GM10266 (cell line): ENCODE data around the gene ELFN1.

Experiments
- DNase-seq: peaks from one replicate; pipeline ENCODE4 v3.0.0; 2012; ENCODE audit errors: extremely low spot score
- TF ChIP-seq, protein P1 (sequence below): IDR thresholded peaks from 2 replicates; pipeline ENCODE4 v1.5.1; 2012; ENCODE audit warnings: mild to moderate bottlenecking, low read depth; ENCODE audit not compliant: control insufficient read depth, insufficient read depth; ENCODE audit errors: missing control alignments

ELFN1 gene

GRCh38 chr7:1663223-1663622 lies 6.9 kb upstream of the ELFN1 start:
- no peak for DNase-seq
- TF ChIP-seq, protein P1, sequence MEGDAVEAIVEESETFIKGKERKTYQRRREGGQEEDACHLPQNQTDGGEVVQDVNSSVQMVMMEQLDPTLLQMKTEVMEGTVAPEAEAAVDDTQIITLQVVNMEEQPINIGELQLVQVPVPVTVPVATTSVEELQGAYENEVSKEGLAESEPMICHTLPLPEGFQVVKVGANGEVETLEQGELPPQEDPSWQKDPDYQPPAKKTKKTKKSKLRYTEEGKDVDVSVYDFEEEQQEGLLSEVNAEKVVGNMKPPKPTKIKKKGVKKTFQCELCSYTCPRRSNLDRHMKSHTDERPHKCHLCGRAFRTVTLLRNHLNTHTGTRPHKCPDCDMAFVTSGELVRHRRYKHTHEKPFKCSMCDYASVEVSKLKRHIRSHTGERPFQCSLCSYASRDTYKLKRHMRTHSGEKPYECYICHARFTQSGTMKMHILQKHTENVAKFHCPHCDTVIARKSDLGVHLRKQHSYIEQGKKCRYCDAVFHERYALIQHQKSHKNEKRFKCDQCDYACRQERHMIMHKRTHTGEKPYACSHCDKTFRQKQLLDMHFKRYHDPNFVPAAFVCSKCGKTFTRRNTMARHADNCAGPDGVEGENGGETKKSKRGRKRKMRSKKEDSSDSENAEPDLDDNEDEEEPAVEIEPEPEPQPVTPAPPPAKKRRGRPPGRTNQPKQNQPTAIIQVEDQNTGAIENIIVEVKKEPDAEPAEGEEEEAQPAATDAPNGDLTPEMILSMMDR, result no peak

DNA sequence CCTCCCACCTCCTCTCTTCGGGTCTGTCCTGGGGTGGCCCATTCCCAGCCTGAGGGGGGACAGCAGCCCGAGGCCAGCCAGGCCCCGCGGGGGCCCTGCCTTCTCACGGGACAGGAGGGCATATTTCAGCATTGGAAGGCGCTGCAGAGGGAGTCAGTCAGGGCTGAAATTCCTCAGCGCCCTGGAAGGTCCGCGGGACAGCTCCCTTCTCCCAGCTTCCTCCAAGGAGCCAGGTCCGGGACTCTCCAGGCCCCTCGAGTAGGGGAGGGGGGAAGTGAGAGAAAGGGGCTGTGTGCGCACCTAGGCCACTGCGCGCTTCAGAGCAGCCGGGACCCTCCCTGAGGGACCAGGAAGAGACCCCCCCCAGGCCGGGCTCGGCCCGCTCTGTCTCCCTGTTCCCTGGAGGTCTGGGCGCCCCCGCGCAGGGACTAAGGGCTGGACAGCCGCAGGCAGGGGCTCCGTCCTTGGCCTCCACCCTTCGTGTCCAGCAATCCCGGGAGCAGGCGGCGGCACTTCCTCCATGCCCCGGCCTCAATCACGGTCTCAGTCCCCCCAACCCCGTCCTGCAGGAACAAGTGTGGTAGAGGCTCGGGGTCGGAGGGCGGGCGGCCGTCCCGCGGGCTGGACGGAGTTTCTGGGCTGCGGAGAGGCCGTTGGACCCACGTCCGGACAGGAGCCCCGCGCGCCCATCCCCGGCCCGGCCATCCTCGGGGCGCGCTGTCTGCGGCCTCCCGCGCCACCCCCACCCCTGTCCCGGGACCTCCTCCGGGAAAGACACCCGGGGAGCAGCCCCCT lies 6.0 kb upstream of the ELFN1 start:
- TF ChIP-seq, protein P1, result no peak

GRCh38 chr7:1664711-1665548 lies 5.1 kb upstream of the ELFN1 start:
- DNase-seq, result peak; percentile 91
- TF ChIP-seq, protein P1, result peak; percentile 86

More for the DNA sequence above, 6.0 kb upstream of the ELFN1 start:
- no peak for DNase-seq

GRCh38 chr7:1665549-1666316 lies 4.3 kb upstream of the ELFN1 start:
- TF ChIP-seq, protein P1, result no peak
- peak; percentile 70 for DNase-seq

DNA sequence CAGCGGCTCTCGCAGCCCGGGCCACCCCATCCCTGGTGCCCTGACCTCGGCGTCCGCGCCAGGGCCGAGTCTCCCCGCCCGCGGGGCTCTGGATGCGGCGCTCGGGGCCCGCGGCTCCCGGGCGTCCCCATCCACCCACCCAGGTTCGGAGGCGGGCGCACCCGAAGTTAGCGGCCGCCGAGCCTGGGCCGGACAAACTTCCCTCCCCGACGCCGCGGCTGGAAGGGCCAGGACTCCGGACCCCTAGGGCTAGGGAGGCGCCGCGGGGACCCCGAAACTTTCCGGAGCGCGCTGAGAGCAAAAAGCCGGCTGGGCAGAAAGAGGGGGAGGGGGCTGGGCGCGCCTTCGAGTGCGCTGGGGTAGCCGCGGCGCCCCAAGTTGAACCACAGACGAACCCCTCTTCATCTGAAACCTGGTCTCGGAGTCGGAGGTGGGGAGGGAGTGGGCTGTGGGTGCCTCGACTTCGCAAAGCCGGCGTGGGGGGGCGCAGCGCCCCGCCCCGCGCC lies 3.7 kb upstream of the ELFN1 start:
- TF ChIP-seq, protein P1, result no peak
- peak; percentile 77 for DNase-seq

DNA sequence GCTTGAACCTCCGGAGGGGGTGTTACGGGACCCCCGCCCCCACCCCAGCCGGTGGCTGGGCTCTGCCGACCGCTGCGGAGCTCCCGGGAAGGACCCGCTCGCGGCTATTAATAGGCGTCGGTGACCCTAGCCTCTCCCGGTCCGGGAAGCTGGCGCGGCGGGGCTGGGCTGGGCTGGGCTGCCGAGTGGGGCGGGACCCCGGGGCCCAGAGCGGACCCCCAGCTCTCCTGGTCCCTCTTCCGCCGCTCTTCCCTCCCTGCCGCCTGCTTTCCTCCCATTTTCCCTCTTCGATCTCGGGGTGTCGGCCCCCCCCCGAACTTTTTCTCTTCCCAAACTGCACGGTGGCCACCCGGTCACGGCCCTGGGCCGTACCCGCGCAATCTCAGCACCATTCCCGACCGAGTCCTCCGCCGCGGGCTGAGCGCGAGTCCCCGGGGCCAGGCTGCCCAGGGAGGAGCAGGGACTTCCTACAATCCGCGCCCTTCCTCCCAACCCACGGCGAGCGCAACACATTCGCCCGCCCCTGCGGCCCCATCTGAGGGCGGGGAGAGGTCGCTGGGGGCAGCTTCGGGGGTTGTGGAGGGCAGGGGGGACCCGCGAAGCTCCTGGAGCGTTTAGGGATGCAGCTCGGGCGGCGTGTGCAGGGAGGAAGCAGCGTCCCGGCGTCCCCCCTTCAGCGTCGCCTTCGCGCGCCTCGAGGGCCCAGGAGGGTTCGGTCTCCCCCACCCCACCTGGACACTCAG lies 3.1 kb upstream of the ELFN1 start:
- DNase-seq, result peak; percentile 69
- TF ChIP-seq, protein P1, result no peak
